Trophoblast cell (in vitro differentiated cells and primary cell): Measurements from ENCODE around the gene PPP3CB.
A peak's percentile ranks its signal among the peaks of the same experiment; 100 is the strongest.

Experiments
- DNase-seq, 2 donors: peaks; one replicate each; pipeline ENCODE4 v3.0.0-alpha.2; 2016
- H2AFZ ChIP-seq: 2 replicates; pipeline ENCODE4 v1.6.1; 2013; ENCODE audit warnings: low read length, moderate library complexity, mild to moderate bottlenecking; ENCODE audit not compliant: insufficient read depth, poor library complexity
- H2AK5ac ChIP-seq: 2 replicates; pipeline ENCODE4 v1.6.1; 2013; ENCODE audit warnings: mild to moderate bottlenecking, low read length
- H2BK120ac ChIP-seq: 2 replicates; pipeline ENCODE4 v1.6.1; 2013; ENCODE audit warnings: low read length, mild to moderate bottlenecking, moderate library complexity; ENCODE audit not compliant: insufficient read depth, poor library complexity
- H2BK12ac ChIP-seq: 2 replicates; pipeline ENCODE4 v1.6.1; 2013; ENCODE audit warnings: mild to moderate bottlenecking, low read length, moderate library complexity
- H2BK5ac ChIP-seq: 2 replicates; pipeline ENCODE4 v1.6.1; 2013; ENCODE audit warnings: low read length, low read depth, moderate library complexity, mild to moderate bottlenecking; ENCODE audit not compliant: poor library complexity
- H3K14ac ChIP-seq: 2 replicates; pipeline ENCODE4 v1.6.1; 2013; ENCODE audit warnings: mild to moderate bottlenecking, low read length
- H3K18ac ChIP-seq: 2 replicates; pipeline ENCODE4 v1.6.1; 2013; ENCODE audit warnings: mild to moderate bottlenecking, low read length
- H3K23ac ChIP-seq: 2 replicates; pipeline ENCODE4 v1.6.1; 2013; ENCODE audit warnings: low read length
- H3K27ac ChIP-seq: 2 replicates; pipeline ENCODE4 v1.5.1; 2013; ENCODE audit warnings: low read depth, mild to moderate bottlenecking, inconsistent platforms, low read length, moderate library complexity
- H3K27me3 ChIP-seq: 2 replicates; pipeline ENCODE4 v1.6.1; 2013; ENCODE audit warnings: inconsistent platforms, mild to moderate bottlenecking, low read length, moderate library complexity; ENCODE audit not compliant: insufficient read depth
- H3K36me3 ChIP-seq, 2 experiments: 1 replicate in 1 of 2; 2 replicates in 1 of 2; pipeline ENCODE4 v1.6.1; 2013; ENCODE audit warnings: low read length in 2 of 2, mild to moderate bottlenecking in 2 of 2, moderate library complexity in 1 of 2; ENCODE audit not compliant: insufficient read depth in 2 of 2, control insufficient read depth in 1 of 2
- H3K4ac ChIP-seq: 2 replicates; pipeline ENCODE4 v1.6.1; 2013; ENCODE audit warnings: low read depth, mild to moderate bottlenecking, low read length, moderate library complexity
- H3K4me1 ChIP-seq, 2 experiments: 1 replicate in 1 of 2; 2 replicates in 1 of 2; pipeline ENCODE4 v1.6.1; 2013; ENCODE audit warnings: low read length in 2 of 2, mild to moderate bottlenecking in 2 of 2, moderate library complexity in 1 of 2; ENCODE audit not compliant: insufficient read depth in 2 of 2, control insufficient read depth in 1 of 2
- H3K4me2 ChIP-seq: 2 replicates; pipeline ENCODE4 v1.6.1; 2013; ENCODE audit warnings: inconsistent platforms, mild to moderate bottlenecking, low read length, moderate library complexity
- H3K4me3 ChIP-seq: 2 replicates; pipeline ENCODE4 v1.5.1; 2013; ENCODE audit warnings: mild to moderate bottlenecking, low read depth, low read length, inconsistent platforms
- H3K79me1 ChIP-seq: one replicate; pipeline ENCODE4 v1.6.1; 2013; ENCODE audit warnings: low read length
- H3K79me2 ChIP-seq: 2 replicates; pipeline ENCODE4 v1.6.1; 2013; ENCODE audit warnings: low read length, mild to moderate bottlenecking; ENCODE audit not compliant: control insufficient read depth, insufficient read depth, poor library complexity
- H3K9ac ChIP-seq: 2 replicates; pipeline ENCODE4 v1.6.1; 2013; ENCODE audit warnings: mild to moderate bottlenecking, low read length
- H3K9me3 ChIP-seq: 2 replicates; pipeline ENCODE4 v1.6.1; 2013; ENCODE audit warnings: low read depth, mild to moderate bottlenecking, control low read depth, inconsistent platforms, low read length; ENCODE audit not compliant: insufficient read depth
- H4K12ac ChIP-seq: 2 replicates; pipeline ENCODE4 v1.6.1; 2013; ENCODE audit warnings: low read depth, mild to moderate bottlenecking, low read length, moderate library complexity
- H4K8ac ChIP-seq: 2 replicates; pipeline ENCODE4 v1.6.1; 2013; ENCODE audit warnings: low read depth, mild to moderate bottlenecking, low read length, moderate library complexity
- H4K91ac ChIP-seq: one replicate; pipeline ENCODE4 v1.6.1; 2013; ENCODE audit warnings: low read depth, mild to moderate bottlenecking, low read length, moderate library complexity
- WGBS: extraction: QIAGEN DNeasy Blood & Tissue Kit; methylation state at CpG from one replicate; pipeline ENCODE4 v1.1.7; 2013; ENCODE audit warnings: missing lambda C conversion rate; ENCODE audit not compliant: insufficient read length, insufficient coverage; ENCODE audit errors: extremely low coverage; 5-methylcytosine and 5-hydroxymethylcytosine counted together

Gene PPP3CB

DNA sequence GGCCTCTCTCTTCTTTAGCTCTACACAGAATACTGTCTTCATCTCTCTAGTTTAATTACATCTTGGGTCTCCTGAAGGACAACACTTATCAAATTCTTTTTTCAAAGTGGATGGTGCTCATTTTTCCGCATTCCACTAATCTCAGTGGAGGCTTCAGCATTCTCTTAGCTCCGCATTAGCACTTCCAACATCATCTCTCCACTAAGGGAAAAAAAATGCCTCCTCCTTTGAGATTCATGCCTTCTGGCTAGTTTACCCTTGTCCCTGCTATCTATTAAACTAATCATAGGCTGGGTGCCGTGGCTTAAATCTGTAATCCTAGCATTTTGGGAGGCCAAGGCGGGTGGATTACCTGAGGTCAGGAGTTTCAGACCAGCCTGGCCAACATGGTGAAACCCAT lies 9.2 kb downstream of the PPP3CB start:
- no peak overlapping the region for H3K4me3 ChIP-seq
- H3K79me2 ChIP-seq = no peaks in the 10 kb centered on the region
- H3K36me3 ChIP-seq = peaks cover 1 to 6% of the 10 kb centered on the region in 2 experiments
- H3K27me3 ChIP-seq = no peaks in the 10 kb centered on the region
- H3K79me1 ChIP-seq = no peaks in the 10 kb centered on the region
- H3K9me3 ChIP-seq = no peaks in the 10 kb centered on the region
- H2BK12ac ChIP-seq = no peak overlapping the region
- no peak overlapping the region for H3K14ac ChIP-seq
- H4K12ac ChIP-seq = no peak overlapping the region
- no CpG with 5 or more reads among the region's 4 CpGs for WGBS
- DNase-seq = peak; percentile 59 to 84
- H3K23ac ChIP-seq = no peak overlapping the region
- H3K4ac ChIP-seq = no peak overlapping the region
- H3K9ac ChIP-seq = no peak overlapping the region
- H3K18ac ChIP-seq = no peak overlapping the region
- no peak overlapping the region for H2AK5ac ChIP-seq
- H2AFZ ChIP-seq = no peak overlapping the region
- H2BK120ac ChIP-seq = no peak overlapping the region
- H3K4me2 ChIP-seq = no peak overlapping the region
- H4K91ac ChIP-seq = no peak overlapping the region
- no peaks in the 10 kb centered on the region for H3K4me1 ChIP-seq
- H4K8ac ChIP-seq = no peak overlapping the region
- H2BK5ac ChIP-seq = no peak overlapping the region
- H3K27ac ChIP-seq = no peak overlapping the region

GRCh38 chr10:73485320-73485719 lies 10.5 kb downstream of the PPP3CB start:
- Histone ChIP-seq H3K9me3 (no peaks in the 10 kb centered on the region), H2AFZ (no peak overlapping the region), H2BK120ac (no peak overlapping the region), H3K9ac (no peak overlapping the region), H2BK12ac (no peak overlapping the region), H3K14ac (no peak overlapping the region), H2AK5ac (no peak overlapping the region), H3K4me1 (no peaks in the 10 kb centered on the region), H4K91ac (no peak overlapping the region), H4K8ac (no peak overlapping the region), H3K4me3 (no peak overlapping the region), H3K79me1 (no peaks in the 10 kb centered on the region), H3K4ac (no peak overlapping the region), H3K23ac (no peak overlapping the region), H3K27ac (no peak overlapping the region), H4K12ac (no peak overlapping the region), H3K36me3 (peaks cover 1 to 6% of the 10 kb centered on the region in 2 experiments), H3K18ac (no peak overlapping the region), H3K4me2 (no peak overlapping the region), H3K79me2 (no peaks in the 10 kb centered on the region), H2BK5ac (no peak overlapping the region), H3K27me3 (no peaks in the 10 kb centered on the region)
- WGBS = no CpG with 5 or more reads among the region's 1 CpG
- DNase-seq = no peak

- Histone ChIP-seq H4K91ac (no peak overlapping the region), H3K36me3 (peaks cover 9 to 11% of the 10 kb centered on the region in 2 experiments), H3K4me3 (no peak overlapping the region), H3K79me1 (no peaks in the 10 kb centered on the region), H3K27me3 (no peaks in the 10 kb centered on the region), H3K9me3 (no peaks in the 10 kb centered on the region), H3K27ac (no peak overlapping the region), H3K79me2 (no peaks in the 10 kb centered on the region), H3K4me1 (no peaks in the 10 kb centered on the region), H2AK5ac (no peak overlapping the region), H2BK120ac (no peak overlapping the region), H3K4ac (no peak overlapping the region), H2AFZ (no peak overlapping the region), H3K18ac (no peak overlapping the region), H2BK5ac (no peak overlapping the region), H4K8ac (no peak overlapping the region), H3K23ac (no peak overlapping the region), H3K14ac (no peak overlapping the region), H3K9ac (no peak overlapping the region), H4K12ac (no peak overlapping the region), H2BK12ac (no peak overlapping the region), H3K4me2 (no peak overlapping the region)
- 100% methylated on average over 2 of the region's 7 CpGs for WGBS
- DNase-seq = peak in 1 of 2 donors; percentile 63
These were observed 15.7 kb downstream of the PPP3CB start for GRCh38 chr10:73480158-73480557.

DNA sequence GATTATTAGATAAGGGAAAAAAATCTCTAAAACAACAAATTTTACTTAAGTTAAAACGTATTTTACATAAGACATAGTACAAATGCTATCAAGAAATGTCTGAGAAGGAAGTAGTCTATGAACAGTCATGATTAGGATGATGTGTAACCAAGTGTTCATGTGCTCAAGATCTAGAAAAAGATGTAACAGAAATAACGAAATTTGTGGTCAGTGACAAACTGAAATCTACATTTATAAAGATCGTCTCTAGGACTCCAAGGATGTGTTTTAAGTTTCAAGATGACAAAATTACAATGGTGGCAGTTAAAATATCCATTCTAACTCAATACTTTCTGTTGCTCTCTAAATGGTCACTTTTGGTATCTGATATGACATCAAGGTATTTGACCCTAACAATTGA lies 17.2 kb downstream of the PPP3CB start:
- Histone ChIP-seq H2AFZ (no peak overlapping the region), H3K9ac (no peak overlapping the region), H3K4me2 (no peak overlapping the region), H4K8ac (no peak overlapping the region), H2BK120ac (no peak overlapping the region), H4K12ac (no peak overlapping the region), H3K18ac (no peak overlapping the region), H3K14ac (no peak overlapping the region), H2BK5ac (no peak overlapping the region), H3K4me3 (no peak overlapping the region), H3K36me3 (peaks cover 13% of the 10 kb centered on the region in 2 experiments), H3K27me3 (no peaks in the 10 kb centered on the region), H4K91ac (no peak overlapping the region), H3K27ac (no peak overlapping the region), H3K4me1 (no peaks in the 10 kb centered on the region), H3K23ac (no peak overlapping the region), H3K9me3 (no peaks in the 10 kb centered on the region), H2AK5ac (no peak overlapping the region), H3K79me1 (no peaks in the 10 kb centered on the region), H3K79me2 (no peaks in the 10 kb centered on the region), H2BK12ac (no peak overlapping the region), H3K4ac (no peak overlapping the region)
- no peak for DNase-seq
- no CpG with 5 or more reads among the region's 3 CpGs for WGBS
